Mesendoderm (in vitro differentiated cells): ENCODE measurements around the gene ADAM22.
A peak's percentile ranks its signal among the peaks of the same experiment; 100 is the strongest.

Experiments used
- DNase-seq: peaks from one replicate; pipeline ENCODE4 v3.0.0; 2013
- H2AK5ac ChIP-seq: 2 replicates; pipeline ENCODE4 v1.6.1; 2013; ENCODE audit warnings: low read length, inconsistent platforms
- H2BK120ac ChIP-seq: 2 replicates; pipeline ENCODE4 v1.6.1; 2013; ENCODE audit warnings: low read depth, mild to moderate bottlenecking, low read length, moderate library complexity, mixed read lengths
- H2BK15ac ChIP-seq: replicated peaks from 2 replicates; pipeline ENCODE4 v1.6.1; 2013; ENCODE audit warnings: low read depth, mild to moderate bottlenecking, moderate library complexity
- H2BK5ac ChIP-seq: 2 replicates; pipeline ENCODE4 v1.6.1; 2013; ENCODE audit warnings: low read length, inconsistent platforms
- H3K18ac ChIP-seq: 2 replicates; pipeline ENCODE4 v1.6.1; 2013; ENCODE audit warnings: mild to moderate bottlenecking, low read length, mixed read lengths
- H3K23ac ChIP-seq: one replicate; pipeline ENCODE4 v1.6.1; 2013; ENCODE audit warnings: low read length
- H3K27ac ChIP-seq: 2 replicates; pipeline ENCODE4 v1.5.1; 2013; ENCODE audit warnings: low read depth, mild to moderate bottlenecking, inconsistent platforms, low read length, moderate library complexity
- H3K27me3 ChIP-seq: 2 replicates; pipeline ENCODE4 v1.6.1; 2013; ENCODE audit warnings: low read length, control low read depth, mild to moderate bottlenecking, inconsistent platforms; ENCODE audit not compliant: insufficient read depth, poor library complexity
- H3K36me3 ChIP-seq: 2 replicates; pipeline ENCODE4 v1.6.1; 2013; ENCODE audit warnings: low read length, inconsistent platforms; ENCODE audit not compliant: control insufficient read depth, insufficient read depth
- H3K4ac ChIP-seq: one replicate; pipeline ENCODE4 v1.6.1; 2013; ENCODE audit warnings: low read depth, mild to moderate bottlenecking, low read length, moderate library complexity
- H3K4me1 ChIP-seq: 2 replicates; pipeline ENCODE4 v1.6.1; 2013; ENCODE audit warnings: low read depth, low read length, inconsistent platforms; ENCODE audit not compliant: control insufficient read depth
- H3K4me2 ChIP-seq: 2 replicates; pipeline ENCODE4 v1.6.1; 2013; ENCODE audit warnings: low read length
- H3K4me3 ChIP-seq: 2 replicates; pipeline ENCODE4 v1.5.1; 2013; ENCODE audit warnings: mild to moderate bottlenecking, low read length
- H3K56ac ChIP-seq: one replicate; pipeline ENCODE4 v1.6.1; 2013; ENCODE audit warnings: low read length
- H3K79me1 ChIP-seq: 2 replicates; pipeline ENCODE4 v1.6.1; 2013; ENCODE audit warnings: low read length, inconsistent platforms
- H3K79me2 ChIP-seq: 2 replicates; pipeline ENCODE4 v1.6.1; 2013; ENCODE audit warnings: mild to moderate bottlenecking, low read length; ENCODE audit not compliant: control insufficient read depth, insufficient read depth
- H3K9ac ChIP-seq: 2 replicates; pipeline ENCODE4 v1.6.1; 2013; ENCODE audit warnings: low read length, inconsistent platforms
- H4K5ac ChIP-seq: one replicate; pipeline ENCODE4 v1.6.1; 2013; ENCODE audit warnings: low read length
- H4K8ac ChIP-seq: one replicate; pipeline ENCODE4 v1.6.1; 2013; ENCODE audit warnings: low read depth, mild to moderate bottlenecking, control low read depth, low read length, moderate library complexity
- WGBS: extraction: QIAGEN DNeasy Blood & Tissue Kit; methylation state at CpG from one replicate; pipeline ENCODE4 v1.1.7; 2013; ENCODE audit warnings: low lambda C conversion rate, missing lambda C conversion rate; ENCODE audit not compliant: insufficient coverage; ENCODE audit errors: extremely low coverage; 5-methylcytosine and 5-hydroxymethylcytosine counted together

ADAM22 gene

DNA sequence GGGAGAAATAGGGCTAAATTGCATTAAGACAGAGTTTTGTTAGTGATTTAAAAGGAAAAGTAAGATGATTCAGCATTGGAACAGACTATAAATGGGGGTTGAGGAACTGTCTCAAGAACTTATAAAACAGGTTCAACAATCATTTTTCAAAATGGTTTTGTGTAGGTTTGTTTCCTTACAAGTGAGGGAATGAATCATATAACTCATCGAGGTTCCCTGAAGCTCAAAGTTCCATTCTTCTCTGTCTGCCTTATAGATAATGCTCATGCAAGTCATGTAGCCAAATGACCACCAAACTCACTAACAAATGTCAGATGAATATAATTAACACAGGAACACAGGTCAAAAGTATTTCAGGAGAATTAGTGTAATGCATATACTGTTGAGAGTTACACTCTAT is 27.7 kb downstream of the ADAM22 start:
- no peak overlapping the region for H3K23ac ChIP-seq
- no peaks in the 10 kb centered on the region for H3K4me1 ChIP-seq
- no peak overlapping the region for H2BK5ac ChIP-seq
- no peak overlapping the region for H2BK15ac ChIP-seq
- no peak overlapping the region for H3K9ac ChIP-seq
- H4K5ac ChIP-seq: no peak overlapping the region
- no peak overlapping the region for H3K4me2 ChIP-seq
- H3K18ac ChIP-seq: no peak overlapping the region
- H3K4ac ChIP-seq: no peak overlapping the region
- WGBS: no CpG with 5 or more reads among the region's 1 CpG
- no peak overlapping the region for H2AK5ac ChIP-seq
- H3K27ac ChIP-seq: no peak overlapping the region
- H3K27me3 ChIP-seq: no peaks in the 10 kb centered on the region
- no peak overlapping the region for H4K8ac ChIP-seq
- H3K36me3 ChIP-seq: no peaks in the 10 kb centered on the region
- no peaks in the 10 kb centered on the region for H3K79me2 ChIP-seq
- H3K56ac ChIP-seq: no peak overlapping the region
- DNase-seq: no peak
- no peaks in the 10 kb centered on the region for H3K79me1 ChIP-seq
- H2BK120ac ChIP-seq: no peak overlapping the region
- no peak overlapping the region for H3K4me3 ChIP-seq

DNA sequence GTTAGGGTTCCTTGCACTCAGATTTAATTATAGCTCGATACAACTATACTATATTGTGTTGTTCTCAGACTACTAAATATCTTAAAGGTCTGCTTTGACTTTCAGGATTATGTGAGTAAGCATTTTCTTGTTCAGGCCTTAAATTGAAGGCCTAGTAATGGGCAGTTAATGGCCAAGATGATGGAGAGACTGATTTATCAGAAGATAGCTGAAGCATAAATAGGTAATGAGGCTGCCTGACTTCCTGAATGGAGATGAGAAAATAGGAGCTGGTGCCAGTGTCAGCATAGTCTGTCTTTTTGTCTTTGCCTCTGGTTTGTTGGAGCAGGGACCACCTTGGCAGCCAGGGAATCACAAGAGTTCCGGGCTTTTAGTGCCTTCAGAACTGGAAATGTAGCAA is 32.2 kb downstream of the ADAM22 start:
- H3K79me1 ChIP-seq: no peaks in the 10 kb centered on the region
- no peak overlapping the region for H3K9ac ChIP-seq
- H3K4me2 ChIP-seq: no peak overlapping the region
- no peak for DNase-seq
- H2BK15ac ChIP-seq: no peak overlapping the region
- no peaks in the 10 kb centered on the region for H3K36me3 ChIP-seq
- H3K56ac ChIP-seq: no peak overlapping the region
- no peak overlapping the region for H4K8ac ChIP-seq
- H3K27ac ChIP-seq: no peak overlapping the region
- H3K23ac ChIP-seq: no peak overlapping the region
- no peaks in the 10 kb centered on the region for H3K79me2 ChIP-seq
- no CpG with 5 or more reads among the region's 2 CpGs for WGBS
- H2BK5ac ChIP-seq: no peak overlapping the region
- no peak overlapping the region for H2BK120ac ChIP-seq
- H2AK5ac ChIP-seq: no peak overlapping the region
- H3K4me1 ChIP-seq: no peaks in the 10 kb centered on the region
- no peak overlapping the region for H3K4me3 ChIP-seq
- H3K4ac ChIP-seq: no peak overlapping the region
- no peaks in the 10 kb centered on the region for H3K27me3 ChIP-seq
- no peak overlapping the region for H3K18ac ChIP-seq
- H4K5ac ChIP-seq: no peak overlapping the region

DNA sequence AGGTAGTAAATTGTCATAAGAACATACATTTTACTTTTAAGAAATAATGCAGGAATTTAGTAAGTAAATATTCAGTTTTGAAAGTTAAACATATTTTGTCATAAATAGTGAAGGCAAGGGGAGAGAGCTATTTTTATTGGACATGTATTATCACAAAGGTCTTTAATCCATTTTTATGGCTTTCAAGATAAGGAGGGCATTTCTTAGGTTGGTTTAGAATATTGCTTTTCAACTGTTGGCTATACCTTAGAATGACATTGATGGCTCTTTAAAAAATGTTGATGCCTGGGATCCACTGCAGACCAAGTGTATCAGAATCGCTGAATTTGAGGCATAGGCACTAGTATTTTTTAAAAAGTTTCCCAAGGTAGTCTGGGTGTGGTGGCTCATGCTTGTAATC is 34.0 kb downstream of the ADAM22 start:
- WGBS: no CpG with 5 or more reads among the region's 1 CpG

DNA sequence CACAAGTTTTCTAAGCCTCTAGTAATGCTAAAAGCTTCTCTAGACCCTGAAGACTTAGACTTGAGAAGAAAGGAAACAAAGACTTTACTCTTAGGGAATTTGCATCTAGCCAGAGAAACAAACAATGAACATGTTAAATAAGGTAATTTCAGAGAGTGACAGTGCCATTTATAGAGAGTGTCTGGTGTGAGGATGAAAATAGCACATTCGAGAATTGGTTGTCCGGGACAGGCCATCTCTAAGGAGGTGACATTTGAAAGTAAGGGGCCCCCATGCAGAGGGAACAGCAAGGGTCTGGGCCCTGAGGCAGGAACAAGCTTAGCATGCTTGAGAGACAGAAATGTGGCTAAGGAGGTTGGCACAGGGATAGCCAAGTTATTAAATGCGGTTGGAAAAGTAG is 48.1 kb downstream of the ADAM22 start:
- no peak overlapping the region for H3K18ac ChIP-seq
- H3K4me1 ChIP-seq: no peaks in the 10 kb centered on the region
- no peak overlapping the region for H2BK15ac ChIP-seq
- no peak overlapping the region for H3K56ac ChIP-seq
- no peak overlapping the region for H3K4me2 ChIP-seq
- no peak overlapping the region for H2BK120ac ChIP-seq
- H3K27ac ChIP-seq: no peak overlapping the region
- no peak overlapping the region for H2BK5ac ChIP-seq
- WGBS: no CpG with 5 or more reads among the region's 3 CpGs
- no peak overlapping the region for H3K4me3 ChIP-seq
- H3K79me2 ChIP-seq: no peaks in the 10 kb centered on the region
- H2AK5ac ChIP-seq: no peak overlapping the region
- no peak overlapping the region for H3K23ac ChIP-seq
- H4K8ac ChIP-seq: no peak overlapping the region
- no peak overlapping the region for H4K5ac ChIP-seq
- no peak overlapping the region for H3K9ac ChIP-seq
- H3K4ac ChIP-seq: no peak overlapping the region
- no peaks in the 10 kb centered on the region for H3K79me1 ChIP-seq
- no peak for DNase-seq
- H3K36me3 ChIP-seq: no peaks in the 10 kb centered on the region
- no peaks in the 10 kb centered on the region for H3K27me3 ChIP-seq

More for the DNA sequence above, 34.0 kb downstream of the ADAM22 start:
- Histone ChIP-seq H3K4me2 (no peak overlapping the region), H3K4me1 (no peaks in the 10 kb centered on the region), H2BK120ac (no peak overlapping the region), H3K4me3 (no peak overlapping the region), H2BK15ac (no peak overlapping the region), H3K27me3 (no peaks in the 10 kb centered on the region), H3K18ac (no peak overlapping the region), H3K36me3 (no peaks in the 10 kb centered on the region), H3K79me2 (no peaks in the 10 kb centered on the region), H3K79me1 (no peaks in the 10 kb centered on the region), H3K23ac (no peak overlapping the region), H3K27ac (no peak overlapping the region), H2AK5ac (no peak overlapping the region), H2BK5ac (no peak overlapping the region), H3K4ac (no peak overlapping the region), H4K5ac (no peak overlapping the region), H4K8ac (no peak overlapping the region), H3K9ac (no peak overlapping the region), H3K56ac (no peak overlapping the region)
- DNase-seq: no peak

DNA sequence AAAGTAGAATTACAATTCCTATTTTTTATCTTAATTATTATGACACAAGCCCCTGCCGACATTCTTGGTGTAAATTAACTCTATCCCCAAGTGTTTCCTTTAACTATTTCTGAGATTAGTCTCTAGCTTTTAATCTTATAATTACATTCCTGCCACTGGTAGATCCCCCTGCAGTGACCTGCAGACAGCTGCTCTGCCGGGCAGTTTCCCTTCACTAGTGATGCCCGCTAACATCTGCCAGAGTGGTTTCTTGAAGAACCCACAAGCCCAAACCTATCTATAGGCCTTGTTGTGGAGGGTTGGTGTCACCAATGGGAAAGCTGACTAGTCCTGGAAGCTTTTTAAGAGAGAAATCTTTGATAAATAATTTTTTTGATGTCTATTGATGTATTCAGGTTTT is 50.0 kb downstream of the ADAM22 start:
- Histone ChIP-seq H3K4me1 (no peaks in the 10 kb centered on the region), H3K4ac (no peak overlapping the region), H3K79me2 (no peaks in the 10 kb centered on the region), H3K79me1 (no peaks in the 10 kb centered on the region), H3K4me3 (no peak overlapping the region), H4K8ac (no peak overlapping the region), H3K9ac (no peak overlapping the region), H3K23ac (no peak overlapping the region), H2AK5ac (no peak overlapping the region), H3K18ac (no peak overlapping the region), H2BK120ac (no peak overlapping the region), H3K4me2 (no peak overlapping the region), H4K5ac (no peak overlapping the region), H3K56ac (no peak overlapping the region), H3K36me3 (no peaks in the 10 kb centered on the region), H2BK15ac (no peak overlapping the region), H3K27me3 (no peaks in the 10 kb centered on the region), H2BK5ac (no peak overlapping the region), H3K27ac (no peak overlapping the region)
- WGBS: no CpG with 5 or more reads among the region's 3 CpGs
- DNase-seq: peak; percentile 8

DNA sequence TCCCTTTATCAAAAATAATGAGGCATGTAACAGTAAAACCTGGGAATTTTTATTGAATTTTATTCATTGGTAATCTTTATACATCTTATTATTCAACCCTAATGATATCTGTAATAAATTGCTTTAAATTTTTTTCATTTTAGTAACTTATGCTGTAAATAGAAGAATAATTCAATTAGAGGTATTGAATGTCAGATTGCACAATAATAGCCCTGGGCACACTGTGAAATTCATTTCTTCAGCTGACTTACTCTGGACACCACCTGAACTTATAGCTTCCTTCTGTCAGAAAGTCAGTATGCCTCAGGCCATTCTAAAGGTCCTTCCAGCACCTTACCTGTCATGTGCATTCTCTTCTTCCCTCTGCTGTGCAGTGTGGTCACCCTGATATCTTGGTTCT is 59.2 kb downstream of the ADAM22 start:
- H3K79me2 ChIP-seq: no peaks in the 10 kb centered on the region
- no peak overlapping the region for H3K56ac ChIP-seq
- no peaks in the 10 kb centered on the region for H3K36me3 ChIP-seq
- H3K4ac ChIP-seq: no peak overlapping the region
- no peak overlapping the region for H2BK120ac ChIP-seq
- no peak overlapping the region for H2AK5ac ChIP-seq
- no peak overlapping the region for H4K8ac ChIP-seq
- no peak for DNase-seq
- H3K18ac ChIP-seq: no peak overlapping the region
- no peaks in the 10 kb centered on the region for H3K27me3 ChIP-seq
- H3K9ac ChIP-seq: no peak overlapping the region
- no peak overlapping the region for H2BK5ac ChIP-seq
- no peak overlapping the region for H3K23ac ChIP-seq
- H3K4me2 ChIP-seq: no peak overlapping the region
- no peak overlapping the region for H2BK15ac ChIP-seq
- no peak overlapping the region for H3K27ac ChIP-seq
- no peak overlapping the region for H4K5ac ChIP-seq
- no peaks in the 10 kb centered on the region for H3K4me1 ChIP-seq
- no peaks in the 10 kb centered on the region for H3K79me1 ChIP-seq
- H3K4me3 ChIP-seq: no peak overlapping the region
